Upper lobe of right lung (tissue), 1 donor: Measurements from ENCODE around the gene INPP4A. TPM values are rescaled to one million over a fixed set of nuclear protein-coding genes. Genes with fewer than 3 reads are reported as not detected.

ENCODE experiments used
- ATAC-seq: fragments of 200-7000 bp; cut with Tn5 transposase; one replicate; pipeline ENCODE4 v1.9.1; 2020; ENCODE audit warnings: mild to moderate bottlenecking, moderate library complexity
- DNase-seq: peaks from one replicate; pipeline ENCODE4 v3.0.0-alpha.2; 2020
- H3K27ac ChIP-seq: fragments of 200-600 bp; one replicate; pipeline ENCODE4 v1.8.0; 2022
- H3K27me3 ChIP-seq: fragments of 200-600 bp; one replicate; pipeline ENCODE4 v1.8.0; 2022; ENCODE audit warnings: mild to moderate bottlenecking
- H3K36me3 ChIP-seq: fragments of 200-600 bp; one replicate; pipeline ENCODE4 v1.8.0; 2022
- H3K4me1 ChIP-seq: fragments of 200-600 bp; one replicate; pipeline ENCODE4 v1.8.0; 2022
- H3K4me3 ChIP-seq: fragments of 200-600 bp; one replicate; pipeline ENCODE4 v1.8.0; 2022; ENCODE audit warnings: mild to moderate bottlenecking
- H3K9me3 ChIP-seq: fragments of 200-600 bp; one replicate; pipeline ENCODE4 v1.8.0; 2022
- CTCF ChIP-seq: fragments of 200-600 bp; IDR thresholded peaks from one replicate; pipeline ENCODE4 v1.8.0; 2022; ENCODE audit warnings: antibody characterized with exemption
- intact Hi-C: fragments of 100-400 bp; cut with DNase I; formaldehyde crosslinking; loops from one replicate; pipeline ENCODE4 v1.11.0; 2022
- total RNA-seq: library from RNA; stranded (reverse); fragmentation: NEBNext Ultra II Directional; extraction: Animal tissue kit (Norgen Biotek cat#: 25700); gene quantifications from one replicate; pipeline ENCODE4 v1.2.1, GENCODE V29; 2021
- donor health status: DM: no; HTN: yes; CAD: no; lungs with severe emphysema.

INPP4A gene
- total RNA-seq, 1 donor from 2014 or later = 35.0 TPM

GRCh38 chr2:98489971-98490962, 45.6 kb downstream of the INPP4A start:
- H3K36me3 ChIP-seq = no peaks in the 10 kb centered on the region
- peak; percentile 34 for ATAC-seq
- no peaks in the 10 kb centered on the region for H3K9me3 ChIP-seq
- no peak overlapping the region for H3K27ac ChIP-seq
- no peaks in the 10 kb centered on the region for H3K27me3 ChIP-seq
- TF ChIP-seq CTCF = no peak
- DNase-seq = no peak
- intact Hi-C loops = no loop called here
- H3K4me3 ChIP-seq = no peak overlapping the region
- peaks cover 26% of the 10 kb centered on the region for H3K4me1 ChIP-seq

- H3K36me3 ChIP-seq = no peaks in the 10 kb centered on the region
- H3K27ac ChIP-seq = no peak overlapping the region
- intact Hi-C loops = no loop called here
- TF ChIP-seq CTCF = no peak
- peak; percentile 35 for ATAC-seq
- DNase-seq = no peak
- no peak overlapping the region for H3K4me3 ChIP-seq
- no peaks in the 10 kb centered on the region for H3K27me3 ChIP-seq
- peaks cover 16% of the 10 kb centered on the region for H3K4me1 ChIP-seq
- H3K9me3 ChIP-seq = no peaks in the 10 kb centered on the region
These were observed 47.8 kb downstream of the INPP4A start for GRCh38 chr2:98492441-98492840.

GRCh38 chr2:98494699-98495098, 50.0 kb downstream of the INPP4A start:
- Histone ChIP-seq H3K27me3 (no peaks in the 10 kb centered on the region), H3K4me1 (peaks cover 8% of the 10 kb centered on the region), H3K36me3 (no peaks in the 10 kb centered on the region), H3K27ac (no peak overlapping the region), H3K9me3 (no peaks in the 10 kb centered on the region), H3K4me3 (no peak overlapping the region)
- ATAC-seq (no peak), DNase-seq (no peak)
- TF ChIP-seq CTCF = no peak
- intact Hi-C loops = no loop called here

- no peaks in the 10 kb centered on the region for H3K4me1 ChIP-seq
- no peak for TF ChIP-seq CTCF
- intact Hi-C loops = no loop called here
- no peak for ATAC-seq
- no peak overlapping the region for H3K27ac ChIP-seq
- H3K36me3 ChIP-seq = no peaks in the 10 kb centered on the region
- DNase-seq = no peak
- H3K27me3 ChIP-seq = no peaks in the 10 kb centered on the region
- H3K4me3 ChIP-seq = no peak overlapping the region
- no peaks in the 10 kb centered on the region for H3K9me3 ChIP-seq
These were observed 52.3 kb downstream of the INPP4A start for GRCh38 chr2:98496750-98497493.

- DNase-seq (no peak), ATAC-seq (no peak)
- H3K4me3 ChIP-seq = no peak overlapping the region
- TF ChIP-seq CTCF = no peak
- intact Hi-C loops = no loop called here
- no peak overlapping the region for H3K27ac ChIP-seq
- no peaks in the 10 kb centered on the region for H3K27me3 ChIP-seq
- peaks cover 11% of the 10 kb centered on the region for H3K4me1 ChIP-seq
- H3K36me3 ChIP-seq = no peaks in the 10 kb centered on the region
- no peaks in the 10 kb centered on the region for H3K9me3 ChIP-seq
These were observed 54.2 kb downstream of the INPP4A start for GRCh38 chr2:98498703-98499440.
